ENCODE measurements around the gene CCDC85C.

CCDC85C gene

GRCh38 chr14:99592933-99593753, 10.9 kb downstream of the CCDC85C start:
- TF ChIP-seq POLR2AphosphoS5 (IDR thresholded peaks at IDR 0.05; ENCODE audit: borderline replicate concordance, low read depth, low read length): no peak
- TF ChIP-seq EZH2 (IDR thresholded peaks at IDR 0.05): no peak
- no peak for TF ChIP-seq FOXP2 (optimal IDR thresholded peaks at IDR 0.05; ENCODE audit: control extremely low read depth, extremely low read length, insufficient read depth)
- H3K9me3 ChIP-seq (ENCODE audit: low read depth, low read length): no peaks in the 10 kb centered on the region

GRCh38 chr14:99592394-99592793, 11.6 kb downstream of the CCDC85C start:
- TF ChIP-seq POLR2AphosphoS5 (IDR thresholded peaks at IDR 0.05; ENCODE audit: borderline replicate concordance, low read depth, low read length) (no peak), EZH2 (IDR thresholded peaks at IDR 0.05) (no peak), FOXP2 (optimal IDR thresholded peaks at IDR 0.05; ENCODE audit: control extremely low read depth, extremely low read length, insufficient read depth) (no peak)
- no peak overlapping the region for H3K4me3 ChIP-seq
- no peak overlapping the region for H3K27ac ChIP-seq
- no peaks in the 10 kb centered on the region for H3K9me3 ChIP-seq (ENCODE audit: low read depth, low read length)
- no peaks in the 10 kb centered on the region for H3K36me3 ChIP-seq (ENCODE audit: insufficient read depth, low read length)
- no peak overlapping the region for H3K9ac ChIP-seq (ENCODE audit: insufficient read length)
- DNase-seq (ENCODE audit: low read depth, low spot score): no peak

More at GRCh38 chr14:99592933-99593753, 10.9 kb downstream of the CCDC85C start:
- Histone ChIP-seq H3K9ac (ENCODE audit: insufficient read length) (no peak overlapping the region), H3K36me3 (ENCODE audit: insufficient read depth, low read length) (no peaks in the 10 kb centered on the region), H3K27ac (no peak overlapping the region), H3K4me3 (no peak overlapping the region)
- DNase-seq (ENCODE audit: low read depth, low spot score): no peak

GRCh38 chr14:99590746-99591555, 13.1 kb downstream of the CCDC85C start:
- Histone ChIP-seq H3K9ac (ENCODE audit: insufficient read length) (no peak overlapping the region), H3K27ac (no peak overlapping the region), H3K4me3 (no peak overlapping the region), H3K9me3 (ENCODE audit: low read depth, low read length) (no peaks in the 10 kb centered on the region), H3K36me3 (ENCODE audit: insufficient read depth, low read length) (no peaks in the 10 kb centered on the region)
- TF ChIP-seq FOXP2 (optimal IDR thresholded peaks at IDR 0.05; ENCODE audit: control extremely low read depth, extremely low read length, insufficient read depth): no peak
- TF ChIP-seq EZH2 (IDR thresholded peaks at IDR 0.05): no peak
- no peak for TF ChIP-seq POLR2AphosphoS5 (IDR thresholded peaks at IDR 0.05; ENCODE audit: borderline replicate concordance, low read depth, low read length)
- no peak for DNase-seq (ENCODE audit: low read depth, low spot score)

- Histone ChIP-seq H3K9me3 (ENCODE audit: low read depth, low read length) (no peaks in the 10 kb centered on the region), H3K4me3 (no peak overlapping the region), H3K36me3 (ENCODE audit: insufficient read depth, low read length) (no peaks in the 10 kb centered on the region), H3K9ac (ENCODE audit: insufficient read length) (no peak overlapping the region), H3K27ac (no peak overlapping the region)
- TF ChIP-seq EZH2 (IDR thresholded peaks at IDR 0.05): no peak
- no peak for TF ChIP-seq POLR2AphosphoS5 (IDR thresholded peaks at IDR 0.05; ENCODE audit: borderline replicate concordance, low read depth, low read length)
- TF ChIP-seq FOXP2 (optimal IDR thresholded peaks at IDR 0.05; ENCODE audit: control extremely low read depth, extremely low read length, insufficient read depth): no peak
- DNase-seq (ENCODE audit: low read depth, low spot score): no peak
Observed at GRCh38 chr14:99589651-99590530, 14.1 kb downstream of the CCDC85C start.

- H3K27ac ChIP-seq: no peak overlapping the region
- TF ChIP-seq EZH2 (IDR thresholded peaks at IDR 0.05): no peak
- no peak for TF ChIP-seq FOXP2 (optimal IDR thresholded peaks at IDR 0.05; ENCODE audit: control extremely low read depth, extremely low read length, insufficient read depth)
- no peak for TF ChIP-seq POLR2AphosphoS5 (IDR thresholded peaks at IDR 0.05; ENCODE audit: borderline replicate concordance, low read depth, low read length)
- H3K36me3 ChIP-seq (ENCODE audit: insufficient read depth, low read length): no peaks in the 10 kb centered on the region
- no peak overlapping the region for H3K9ac ChIP-seq (ENCODE audit: insufficient read length)
- no peak overlapping the region for H3K4me3 ChIP-seq
- DNase-seq (ENCODE audit: low read depth, low spot score): no peak
- no peaks in the 10 kb centered on the region for H3K9me3 ChIP-seq (ENCODE audit: low read depth, low read length)
Observed at GRCh38 chr14:99589031-99589441, 15.0 kb downstream of the CCDC85C start.

- Histone ChIP-seq H3K27ac (no peak overlapping the region), H3K9ac (ENCODE audit: insufficient read length) (no peak overlapping the region), H3K4me3 (no peak overlapping the region), H3K36me3 (ENCODE audit: insufficient read depth, low read length) (no peaks in the 10 kb centered on the region), H3K9me3 (ENCODE audit: low read depth, low read length) (no peaks in the 10 kb centered on the region)
- DNase-seq (ENCODE audit: low read depth, low spot score): no peak
- no peak for TF ChIP-seq EZH2 (IDR thresholded peaks at IDR 0.05)
- no peak for TF ChIP-seq FOXP2 (optimal IDR thresholded peaks at IDR 0.05; ENCODE audit: control extremely low read depth, extremely low read length, insufficient read depth)
- no peak for TF ChIP-seq POLR2AphosphoS5 (IDR thresholded peaks at IDR 0.05; ENCODE audit: borderline replicate concordance, low read depth, low read length)
Observed at GRCh38 chr14:99587460-99588278, 16.3 kb downstream of the CCDC85C start.

- DNase-seq (ENCODE audit: low read depth, low spot score): no peak
- Histone ChIP-seq H3K4me3 (no peak overlapping the region), H3K9me3 (ENCODE audit: low read depth, low read length) (no peaks in the 10 kb centered on the region), H3K9ac (ENCODE audit: insufficient read length) (no peak overlapping the region), H3K36me3 (ENCODE audit: insufficient read depth, low read length) (no peaks in the 10 kb centered on the region), H3K27ac (no peak overlapping the region)
- TF ChIP-seq POLR2AphosphoS5 (IDR thresholded peaks at IDR 0.05; ENCODE audit: borderline replicate concordance, low read depth, low read length) (no peak), FOXP2 (optimal IDR thresholded peaks at IDR 0.05; ENCODE audit: control extremely low read depth, extremely low read length, insufficient read depth) (no peak)
Observed at GRCh38 chr14:99586761-99587459, 17.1 kb downstream of the CCDC85C start.

Measured in SK-N-MC (cell line).